Stimulated activated naive CD8-positive, alpha-beta T cell treated with anti-CD3 and anti-CD28 coated beads, Interleukin-15, Interleukin-2, amounts not matched to agents 100 U/mL and 50 U/mL, for 24 hours (primary cell): ENCODE data around the gene NOX5.

ENCODE experiments used
- ATAC-seq: fragments of 150-1000 bp; cut with Tn5 transposase; one replicate; pipeline ENCODE4 v1.10.0; 2021
- DNase-seq: peaks from one replicate; pipeline ENCODE4 v3.0.0; 2021

Gene NOX5

DNA sequence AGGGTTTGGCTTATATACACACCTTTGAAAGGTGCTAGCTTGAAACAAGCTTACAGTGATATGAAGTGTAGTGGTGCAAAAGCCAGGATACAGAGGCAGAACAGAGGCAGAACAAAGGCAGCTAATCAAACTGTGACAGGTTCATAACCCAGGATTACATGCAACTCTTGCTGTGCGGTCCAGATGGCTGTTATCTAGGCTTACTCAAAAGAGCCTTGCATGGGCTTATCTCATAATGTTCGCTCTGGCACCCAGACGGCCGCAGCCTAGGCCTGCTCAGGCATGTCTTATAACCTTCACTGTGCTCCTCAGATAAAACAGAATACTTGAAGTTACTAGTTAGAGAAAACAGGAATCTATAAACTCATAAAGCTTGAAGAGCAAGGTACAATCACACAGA lies 22.8 kb upstream of the NOX5 start:
- ATAC-seq (no peak), DNase-seq (no peak)

DNA sequence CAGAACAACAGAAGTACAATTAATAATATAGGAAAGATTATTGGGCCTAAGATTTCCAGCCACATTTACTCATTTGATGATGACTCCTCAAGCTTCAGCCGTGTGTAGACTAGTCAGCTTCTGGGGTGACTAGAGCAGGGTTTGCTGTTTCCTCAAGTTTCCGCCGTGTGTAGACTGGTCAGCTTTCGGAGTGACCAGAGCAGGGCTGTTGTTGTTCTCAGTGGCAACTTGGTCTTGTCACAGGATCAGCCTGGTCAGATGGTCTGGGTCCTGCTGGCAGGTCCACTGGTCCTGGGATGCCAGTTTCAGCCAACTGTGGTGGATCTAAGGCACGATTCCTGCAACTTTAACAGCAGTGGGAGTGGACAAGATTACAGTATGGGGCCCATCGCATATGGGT lies 21.8 kb upstream of the NOX5 start:
- ATAC-seq (no peak), DNase-seq (no peak)

DNA sequence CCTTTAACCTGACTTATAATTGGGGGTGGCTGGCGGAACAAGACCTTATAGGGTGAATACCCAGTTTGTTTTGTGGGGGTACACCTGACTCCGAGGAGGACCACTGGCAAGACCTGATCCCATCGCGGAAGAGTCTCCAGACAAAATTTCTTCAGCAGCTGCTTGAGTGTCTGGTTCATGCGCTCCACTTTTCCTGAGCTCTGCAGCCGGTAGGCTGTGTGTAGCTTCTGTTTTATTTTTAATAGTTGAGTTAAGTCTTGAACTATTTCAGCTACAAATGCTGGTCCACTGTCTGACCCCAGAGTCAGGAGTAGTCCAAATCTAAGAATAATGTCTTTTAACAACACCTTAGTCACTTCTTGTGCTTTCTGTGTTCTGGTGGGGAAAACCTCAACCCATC lies 21.2 kb upstream of the NOX5 start:
- no peak for ATAC-seq
- DNase-seq = no peak

DNA sequence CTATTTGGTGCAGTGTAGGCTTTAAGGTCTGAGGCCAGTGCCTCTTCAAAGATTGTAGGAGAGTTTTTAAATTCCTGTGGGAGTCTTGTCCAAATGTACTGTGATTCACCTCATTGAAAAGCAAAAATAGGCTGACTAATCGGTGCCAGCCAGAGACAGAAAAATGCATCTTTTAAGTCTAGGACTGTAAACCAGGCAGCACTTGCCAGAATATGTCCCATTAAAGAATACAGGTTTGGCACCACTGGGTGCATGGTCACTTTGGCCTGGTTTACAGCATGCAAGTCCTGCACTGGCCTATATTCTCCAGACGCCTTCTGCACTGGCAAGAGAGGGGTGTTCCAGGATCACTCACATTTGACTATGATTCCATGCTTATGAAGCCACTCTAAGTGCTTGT lies 20.3 kb upstream of the NOX5 start:
- ATAC-seq (no peak), DNase-seq (no peak)

DNA sequence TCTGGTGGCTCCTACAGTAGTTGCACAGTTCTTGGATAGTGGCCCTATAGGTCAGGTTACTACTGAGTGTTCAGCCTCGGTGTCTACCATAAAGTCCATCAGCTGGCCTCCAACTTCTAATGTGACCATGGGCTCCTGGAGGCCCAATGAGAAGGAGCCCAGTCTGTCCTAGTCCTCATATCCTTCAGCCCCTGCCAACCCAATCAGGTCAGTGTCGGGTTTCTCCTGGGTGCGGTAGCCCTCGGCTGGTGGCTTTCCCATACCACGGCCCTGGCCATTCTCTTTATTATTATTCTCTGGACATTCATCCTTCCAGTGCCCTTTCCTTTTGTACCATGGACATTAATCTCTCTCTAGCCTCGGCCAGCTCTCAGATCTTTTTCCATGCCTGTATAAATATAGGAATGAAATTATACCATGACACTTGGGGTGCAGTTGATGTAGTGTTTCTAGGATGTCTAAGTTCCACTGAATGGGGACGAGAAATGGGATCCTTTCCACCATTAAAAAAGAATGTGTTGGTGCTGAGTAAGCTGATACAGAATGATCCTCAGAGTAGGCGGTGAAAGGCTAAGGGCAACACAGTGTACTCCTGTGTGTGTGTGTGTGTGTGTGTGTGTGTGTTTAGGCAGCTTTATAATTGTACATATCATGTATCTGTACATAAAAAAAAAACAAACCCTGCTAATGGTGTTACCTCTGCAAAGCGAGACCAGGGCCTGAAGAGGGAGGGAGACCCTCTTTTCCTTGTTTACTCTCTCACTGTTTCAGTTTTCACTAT lies 19.3 kb upstream of the NOX5 start:
- no peak for ATAC-seq
- DNase-seq = no peak

DNA sequence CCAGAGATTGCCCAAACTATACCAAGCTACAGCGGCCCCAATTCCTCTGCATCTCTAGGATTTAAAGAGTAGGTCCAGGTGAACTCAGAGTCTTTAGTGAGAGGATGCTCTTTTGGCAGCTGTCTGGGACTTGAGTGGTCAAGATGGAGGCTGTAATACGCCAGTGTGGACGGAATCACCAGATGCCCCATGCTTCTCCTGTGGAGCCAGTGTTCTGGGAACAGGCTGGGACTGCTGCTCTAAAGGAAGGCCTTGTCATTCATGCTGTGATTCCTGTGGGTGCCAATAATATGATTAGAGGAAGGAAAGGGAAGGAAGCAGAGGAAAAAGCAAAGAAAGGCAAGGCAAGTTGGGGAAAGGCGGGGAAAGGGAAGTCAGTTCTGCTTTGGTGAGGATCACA lies 17.4 kb upstream of the NOX5 start:
- DNase-seq (no peak), ATAC-seq (no peak)

DNA sequence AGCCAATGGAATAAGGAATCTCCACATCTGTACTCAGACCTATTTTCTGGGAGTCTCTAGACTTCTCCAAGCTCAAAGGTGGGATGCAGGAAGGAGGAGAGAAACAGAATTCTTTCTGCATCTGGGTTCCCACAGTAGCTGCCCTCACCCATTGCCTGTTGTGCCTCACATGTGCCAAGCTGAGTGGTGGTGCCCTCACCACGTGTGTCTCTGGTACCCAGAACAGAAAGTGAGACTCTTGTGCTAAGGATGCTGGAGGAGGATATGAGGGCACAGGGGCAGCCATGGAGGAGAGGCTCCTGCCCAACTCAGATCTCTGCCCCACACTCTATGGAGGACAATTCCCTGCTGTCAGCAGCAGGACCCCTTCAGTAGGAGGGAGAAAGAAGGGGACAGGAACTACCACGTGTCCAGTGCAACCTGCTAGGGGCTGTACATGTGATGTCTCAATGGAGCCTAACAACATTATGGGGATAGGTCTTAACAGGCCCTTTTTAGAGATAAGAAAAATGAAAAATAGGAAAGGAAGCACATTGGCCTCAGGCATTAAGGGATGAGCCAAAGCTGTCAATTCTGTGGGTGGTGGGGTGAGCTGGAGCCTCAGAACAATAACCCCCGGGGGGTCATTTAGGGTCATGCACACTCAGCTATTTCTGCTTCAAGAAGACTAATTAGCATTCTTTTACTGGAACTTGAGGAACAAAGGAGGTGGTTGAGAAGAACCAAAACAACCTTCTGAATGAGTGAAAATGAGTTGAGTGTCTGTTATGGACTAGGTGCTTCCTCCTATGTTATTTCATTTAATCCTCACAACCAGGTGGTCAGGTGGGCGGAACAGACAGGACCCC lies 16.3 kb upstream of the NOX5 start:
- no peak for DNase-seq
- ATAC-seq = no peak

DNA sequence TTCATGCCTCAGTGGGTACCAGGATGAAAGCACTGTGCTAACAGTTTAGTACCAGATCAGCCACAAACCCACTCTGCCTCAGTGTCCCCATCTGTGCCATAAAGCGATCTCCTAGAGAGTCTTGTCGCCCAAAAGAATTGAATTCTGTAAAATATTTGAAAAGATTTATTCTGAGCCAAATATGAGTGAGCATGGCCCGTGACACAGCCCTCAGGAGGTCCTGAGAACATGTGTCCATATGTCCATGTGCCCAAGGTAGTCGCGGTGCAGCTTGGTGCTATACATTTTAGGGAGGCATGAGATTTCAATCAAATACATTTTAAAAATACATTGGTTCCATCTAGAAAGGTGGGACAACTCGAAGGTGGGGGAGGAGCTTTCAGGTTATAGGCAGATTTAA lies 15.4 kb upstream of the NOX5 start:
- no peak for DNase-seq
- no peak for ATAC-seq

DNA sequence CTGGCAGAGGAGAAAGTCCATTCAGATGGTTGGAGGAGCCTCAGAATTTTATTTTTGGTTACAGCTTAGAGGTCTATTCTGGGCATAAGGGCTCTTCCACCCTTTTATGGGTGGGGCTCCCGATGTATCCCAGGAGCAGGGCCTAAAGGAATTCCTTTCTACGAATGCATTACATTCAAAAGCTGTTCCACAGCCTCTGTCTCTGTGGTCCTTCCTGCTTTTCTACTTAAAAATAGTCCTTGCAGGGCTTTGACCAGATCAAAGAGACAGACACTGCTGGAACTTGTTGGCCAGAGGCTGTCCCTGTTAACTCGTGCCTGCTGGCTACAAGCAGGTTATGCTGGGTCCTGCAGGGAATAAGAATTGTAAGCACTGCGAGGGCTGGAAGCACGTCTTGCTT lies 14.4 kb upstream of the NOX5 start:
- no peak for DNase-seq
- ATAC-seq = no peak

DNA sequence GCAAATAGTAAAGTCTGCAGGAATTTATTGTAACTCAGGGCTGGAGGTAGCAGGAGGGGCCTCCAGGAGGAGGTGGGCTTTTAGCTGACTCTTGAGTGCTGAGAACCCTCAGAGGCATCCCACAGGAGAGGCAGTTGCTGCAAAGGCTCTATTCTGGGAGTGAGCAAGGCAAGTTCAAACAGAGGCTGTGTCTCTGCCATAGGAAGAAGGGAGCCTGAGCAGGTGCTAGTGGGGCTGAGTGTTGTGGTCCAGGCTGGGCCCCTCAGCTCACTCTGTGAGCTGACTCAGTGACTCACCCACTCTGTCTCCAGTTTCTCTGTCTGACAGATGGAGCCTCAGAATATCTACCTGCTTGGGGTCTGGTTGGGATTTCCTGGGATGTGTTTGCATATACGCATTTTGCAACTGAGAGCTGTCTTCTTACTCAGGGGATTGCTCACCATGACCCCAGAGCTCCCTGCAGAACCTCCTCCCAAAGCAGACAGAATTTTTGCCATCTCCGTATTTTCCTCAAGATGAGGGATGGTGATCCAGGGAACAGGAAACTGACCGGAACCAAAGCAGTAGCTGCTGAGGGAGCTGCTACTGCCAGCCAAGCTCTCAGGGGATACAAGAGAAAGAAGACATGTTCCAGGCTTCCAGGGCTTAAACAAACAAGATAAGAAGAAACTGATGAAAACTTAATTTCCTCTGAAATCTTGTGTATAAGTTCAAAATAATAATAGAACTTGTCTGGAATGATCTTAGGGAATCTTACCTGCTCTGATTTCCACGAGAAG lies 13.6 kb upstream of the NOX5 start:
- no peak for DNase-seq
- ATAC-seq = no peak

DNA sequence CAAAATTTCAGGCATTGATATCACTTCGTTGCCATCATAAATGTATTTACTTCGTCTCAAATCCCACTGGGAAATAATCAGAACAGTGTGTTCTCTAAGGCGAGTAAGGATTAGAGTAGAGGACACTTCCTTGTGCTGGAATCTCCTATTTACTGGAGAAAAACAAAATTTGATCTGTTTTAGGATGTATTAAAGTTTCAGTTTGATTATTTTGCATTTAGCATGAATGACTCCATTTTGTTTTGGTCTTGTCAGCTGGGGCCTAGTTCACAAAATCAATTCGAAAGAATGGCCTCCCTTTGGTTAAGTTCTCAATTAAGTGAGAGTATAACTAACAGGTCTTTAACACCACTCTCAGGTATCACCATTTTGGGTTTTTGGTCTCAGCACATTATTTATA lies 11.7 kb upstream of the NOX5 start:
- ATAC-seq (no peak), DNase-seq (no peak)

DNA sequence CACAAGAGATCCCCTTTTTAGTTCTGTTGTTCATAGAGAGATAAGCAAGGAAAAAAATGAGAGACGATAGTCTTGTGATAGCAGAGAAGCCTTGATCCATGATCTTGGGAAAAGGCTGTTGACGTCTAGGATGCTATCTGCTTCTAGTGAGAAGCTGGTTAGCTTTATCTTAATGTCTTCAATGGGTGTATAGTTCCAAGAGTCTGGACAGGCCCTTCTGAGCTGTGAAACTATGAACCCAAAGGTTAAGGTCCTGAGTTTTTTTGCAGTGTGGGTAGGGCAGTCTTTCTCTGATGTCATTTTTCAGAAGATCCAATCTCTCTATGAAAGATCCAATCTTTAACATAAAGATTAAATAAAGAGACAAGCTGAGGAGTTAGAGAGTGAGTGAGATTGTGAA lies 10.5 kb upstream of the NOX5 start:
- ATAC-seq = no peak
- no peak for DNase-seq

DNA sequence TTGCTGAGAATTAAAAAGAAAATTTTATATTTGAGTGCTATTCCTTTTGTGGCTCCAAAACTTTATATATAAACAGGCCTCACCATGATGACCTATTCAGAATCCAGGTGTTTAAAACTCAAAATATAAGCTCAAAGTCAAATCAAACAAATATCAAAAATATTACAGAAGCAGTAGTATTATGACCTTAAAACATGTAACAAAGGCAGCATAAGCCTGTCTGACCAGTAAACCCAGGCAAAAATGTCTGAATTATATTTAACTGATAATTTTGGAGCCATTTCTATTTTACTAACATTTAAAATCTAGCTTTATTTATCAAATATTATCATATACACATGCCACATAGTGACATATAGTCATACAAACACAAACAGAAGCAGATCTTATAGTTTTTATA lies 6.4 kb upstream of the NOX5 start:
- no peak for DNase-seq
- no peak for ATAC-seq

DNA sequence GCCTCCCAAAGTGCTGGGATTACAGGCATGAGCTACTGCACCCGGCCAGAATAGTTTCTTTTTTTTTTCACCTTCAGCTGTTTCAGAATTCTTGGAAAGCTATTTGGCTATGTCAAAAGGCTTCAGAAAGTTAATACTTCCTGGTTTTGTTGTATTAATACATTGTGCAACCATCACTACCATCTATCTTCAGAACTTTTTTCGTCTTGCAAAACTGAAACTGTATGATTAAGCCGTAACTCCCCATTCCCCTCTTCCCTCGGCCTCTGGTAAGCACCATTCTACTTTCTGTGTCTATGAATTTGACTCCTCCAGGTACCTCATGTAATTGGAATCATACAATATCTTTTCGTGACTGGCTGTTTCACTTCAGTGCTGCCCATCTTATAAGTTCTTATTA lies 5.2 kb upstream of the NOX5 start:
- ATAC-seq = no peak
- no peak for DNase-seq

DNA sequence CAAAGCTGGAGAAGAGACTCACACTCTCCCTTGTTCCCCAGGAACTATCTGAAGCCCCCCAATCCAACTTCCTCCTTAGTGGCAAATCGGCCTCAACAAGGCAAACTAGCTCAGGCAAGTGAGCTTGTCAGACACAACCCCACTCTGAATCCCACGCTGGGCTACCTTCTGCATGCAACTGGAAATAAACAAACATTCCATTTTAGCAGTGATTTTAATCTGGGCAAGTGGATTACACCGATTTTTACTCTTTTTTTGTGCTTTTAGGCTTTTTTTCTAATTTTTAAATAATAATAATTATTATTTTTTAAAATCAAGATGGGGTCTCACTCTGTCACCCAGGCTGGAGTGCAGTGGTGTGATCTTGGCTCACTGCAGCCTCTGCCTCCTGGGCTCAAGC lies 2.9 kb upstream of the NOX5 start:
- ATAC-seq = no peak

DNA sequence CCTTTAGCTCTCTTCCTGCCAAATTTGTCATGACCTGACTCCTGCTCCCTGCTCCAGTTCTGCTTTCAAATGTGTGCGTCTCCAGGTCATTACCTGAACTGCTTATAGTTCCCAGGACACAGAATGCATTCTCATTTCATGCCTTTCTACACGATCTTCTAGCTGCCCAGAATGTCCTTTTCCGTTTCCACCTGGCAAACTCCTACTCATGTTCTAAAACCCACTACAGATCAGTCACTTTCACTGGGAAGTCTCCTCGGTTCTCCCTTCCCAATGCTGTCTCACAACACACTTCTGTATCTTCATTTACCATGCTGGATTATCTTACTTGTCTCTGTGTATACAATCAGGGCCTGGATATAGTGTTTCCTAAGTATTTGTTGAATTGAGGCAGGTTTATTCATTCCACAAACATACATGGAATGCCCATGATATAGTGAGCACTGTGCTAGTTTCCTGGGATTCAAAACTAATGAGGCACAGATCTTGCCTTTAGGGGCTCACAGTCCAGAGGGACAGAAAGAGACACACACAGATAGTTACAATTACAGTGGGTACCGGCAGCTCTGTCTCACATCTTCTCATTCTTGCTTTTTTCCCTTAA lies 1.6 kb upstream of the NOX5 start:
- DNase-seq = no peak
- ATAC-seq = no peak

More for the DNA sequence above, 2.9 kb upstream of the NOX5 start:
- no peak for DNase-seq

DNA sequence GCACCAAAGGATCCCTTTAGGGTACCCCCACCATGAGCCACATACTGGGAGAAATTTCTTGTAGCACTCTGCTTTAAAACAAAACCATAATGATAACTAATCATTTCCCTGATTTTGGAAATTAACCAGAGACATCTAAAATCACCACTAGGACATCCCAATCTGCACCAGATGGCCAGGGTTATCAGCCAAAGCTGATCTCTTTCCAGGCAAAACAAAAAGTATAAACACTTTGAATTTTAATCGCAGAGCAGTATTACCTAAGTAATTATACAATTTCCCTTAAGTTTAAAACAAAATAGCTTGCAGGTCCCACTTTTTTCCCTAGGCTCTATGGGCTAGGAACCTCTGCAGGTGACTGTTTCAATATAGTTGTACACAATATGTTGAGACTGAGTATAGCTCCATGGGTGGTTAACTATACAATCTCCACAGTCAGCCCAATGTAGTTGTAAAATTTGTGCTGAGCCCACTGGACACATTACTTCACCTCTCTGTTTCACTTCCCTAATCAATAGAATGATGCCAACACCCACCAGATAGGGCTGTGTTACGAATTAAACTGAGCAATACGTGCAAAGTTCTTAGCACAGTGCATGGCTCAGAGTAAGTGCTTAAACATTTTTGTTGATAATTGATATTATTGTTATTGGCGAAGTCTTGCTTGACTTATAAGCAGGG lies 629 bp upstream of the NOX5 start:
- DNase-seq (no peak), ATAC-seq (no peak)

DNA sequence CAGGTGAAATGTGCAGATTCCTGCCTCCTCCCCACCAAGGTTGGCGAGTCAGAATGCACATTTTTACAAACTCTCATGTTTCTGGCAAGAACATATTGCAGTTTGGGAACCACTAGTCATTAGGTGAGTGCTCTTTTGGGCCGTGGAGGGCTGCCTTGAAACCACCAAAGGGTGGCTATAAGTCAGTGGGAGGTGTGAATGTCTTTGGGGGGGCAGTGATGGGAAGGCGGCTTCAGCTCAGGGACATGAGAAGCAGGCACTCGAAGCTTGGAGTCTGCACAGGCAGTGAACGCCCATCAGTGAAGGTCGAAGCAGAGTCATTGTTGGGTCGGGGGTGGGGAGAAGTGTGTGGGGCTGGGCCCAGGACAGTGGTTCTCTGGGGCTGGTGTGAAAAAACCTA lies 1.1 kb downstream of the NOX5 start:
- ATAC-seq (no peak), DNase-seq (no peak)

DNA sequence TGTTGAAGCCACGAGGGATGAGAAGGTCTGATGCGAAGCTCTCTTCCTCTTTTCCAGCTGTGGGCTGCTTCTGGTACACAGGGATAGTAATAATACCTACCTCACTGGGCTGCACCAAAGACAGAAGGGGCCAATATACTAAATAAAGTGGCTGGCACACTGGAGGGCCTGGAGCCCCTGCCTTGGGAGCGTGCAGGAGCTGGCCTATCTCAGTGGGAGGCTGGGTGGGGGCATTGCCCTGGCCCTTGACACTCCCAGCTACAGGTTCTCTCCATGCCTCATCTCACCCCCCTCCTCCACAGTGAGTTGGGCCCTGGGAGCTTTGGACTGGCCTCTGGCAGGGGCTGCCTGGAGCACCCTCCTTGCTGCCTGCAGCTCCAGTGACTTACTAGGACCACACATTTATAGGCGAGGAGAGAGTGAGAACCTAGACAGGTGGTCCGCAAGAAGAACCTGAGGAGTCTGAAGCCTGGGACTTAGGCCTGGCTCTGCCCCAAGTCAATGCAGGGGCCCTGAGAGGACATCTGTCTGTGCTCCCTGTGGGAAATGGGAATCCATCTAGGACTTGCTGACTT lies 1.6 kb downstream of the NOX5 start:
- ATAC-seq (no peak), DNase-seq (no peak)

DNA sequence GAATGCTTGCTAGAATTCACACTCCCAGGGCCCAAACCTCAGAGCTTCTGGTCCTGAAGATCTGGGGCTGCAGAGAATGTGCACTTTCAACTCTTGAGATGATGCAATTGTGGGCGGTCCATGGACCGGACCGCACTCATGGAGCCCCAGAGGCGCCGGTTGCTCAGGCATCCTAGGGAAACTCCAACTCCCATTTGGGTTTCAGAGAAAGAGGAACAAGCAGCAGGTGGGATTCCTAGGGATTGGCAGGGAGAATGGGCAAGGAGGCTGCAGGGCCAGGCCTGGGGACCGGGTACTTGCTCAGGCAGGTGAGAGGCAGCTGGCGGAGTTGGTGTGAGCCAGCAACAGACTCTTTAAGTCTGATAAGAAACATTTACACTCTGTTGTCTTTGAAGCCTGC lies 3.5 kb downstream of the NOX5 start:
- DNase-seq (no peak), ATAC-seq (no peak)

DNA sequence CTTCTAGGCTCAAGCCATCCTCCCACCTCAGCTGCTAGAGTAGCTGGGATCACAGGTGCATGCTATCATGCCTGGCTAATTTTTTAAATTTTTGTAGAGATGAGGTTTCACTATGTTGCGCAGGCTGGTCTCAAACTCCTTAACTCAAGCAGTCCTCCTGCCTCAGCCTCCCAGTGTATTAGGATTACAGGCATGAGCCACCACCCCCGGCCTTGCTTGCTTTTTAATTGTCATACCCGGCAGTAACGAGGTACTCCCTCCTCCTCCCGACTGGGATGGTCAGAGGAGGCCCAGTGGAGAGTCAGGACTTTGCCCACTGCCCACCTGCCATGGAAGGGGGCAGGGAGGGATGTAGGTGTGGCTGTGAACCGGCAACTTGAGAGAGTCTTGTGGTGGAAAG lies 4.5 kb downstream of the NOX5 start:
- no peak for DNase-seq
- ATAC-seq = no peak

DNA sequence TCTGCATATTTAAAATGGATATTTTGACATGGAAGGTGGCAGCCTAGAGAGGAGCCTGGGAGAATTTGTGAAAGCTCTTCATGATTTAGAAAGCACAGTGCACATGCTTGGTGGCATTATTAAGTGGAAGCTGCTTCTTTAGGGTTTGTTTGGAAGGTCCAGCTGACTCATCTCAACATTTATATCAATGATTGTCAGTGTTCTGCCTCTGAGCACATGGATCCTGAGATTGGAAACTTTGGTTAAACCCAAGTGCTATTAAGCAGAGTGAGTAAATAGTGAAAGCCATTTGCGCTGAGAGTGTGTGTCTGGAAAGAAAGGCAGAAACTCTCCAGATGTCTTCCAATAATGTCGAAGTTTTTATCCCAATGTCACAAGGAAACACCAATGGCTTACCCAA lies 7.4 kb downstream of the NOX5 start:
- ATAC-seq (no peak), DNase-seq (no peak)
